Right lobe of liver (tissue), 6 donors: Measurements from ENCODE around the gene FRY. TPM values are rescaled to one million over a fixed set of nuclear protein-coding genes. Genes with fewer than 3 reads are reported as not detected.
"Not testable (repeated sequence)": the region's sequence is repeated elsewhere in the genome, so short reads cannot be mapped to it uniquely, and the experiment has no call there.

Experiments
- ATAC-seq, 4 donors: fragments of 200-7000 bp; cut with Tn5 transposase; one replicate each; pipeline ENCODE4 v1.9.1; 2020; ENCODE audit warnings: mild to moderate bottlenecking in 4 of 4, moderate library complexity in 4 of 4
- DNase-seq, 3 donors: peaks; one replicate each; pipeline ENCODE4 v3.0.0-alpha.2; 2020
- H3K27ac ChIP-seq, 3 donors: fragments of 200-600 bp; one replicate each; pipeline ENCODE4 v1.8.0; 2022
- H3K27me3 ChIP-seq, 2 donors: fragments of 200-600 bp; one replicate each; pipeline ENCODE4 v1.8.0; 2022
- H3K36me3 ChIP-seq, 4 donors: fragments of 200-600 bp; sonication (generic) in 1 of 4; one replicate each; pipeline versions ENCODE4 v1.5.1 to v1.8.0; 2017 to 2022; ENCODE audit warnings: control low read depth in 1 of 4
- H3K4me1 ChIP-seq, 4 donors: fragments of 200-600 bp; sonication (generic) in 1 of 4; one replicate each; pipeline versions ENCODE4 v1.5.1 to v1.8.0; 2017 to 2022; ENCODE audit warnings: control low read depth in 1 of 4
- H3K4me3 ChIP-seq, 3 donors: fragments of 200-600 bp; one replicate each; pipeline ENCODE4 v1.8.0; 2022
- H3K9me3 ChIP-seq, 4 donors: fragments of 200-600 bp; sonication (generic) in 1 of 4; one replicate each; pipeline versions ENCODE4 v1.5.1 to v1.8.0; 2017 to 2022; ENCODE audit warnings: control low read depth in 1 of 4
- POLR2A ChIP-seq: fragments of 450-650 bp; IDR thresholded peaks from one replicate; pipeline ENCODE4 v1.6.1; 2017; ENCODE audit warnings: antibody characterized with exemption, mild to moderate bottlenecking
- WGBS: methylation state at CpG from one replicate; pipeline ENCODE4 v1.1.6; 2018; ENCODE audit warnings: low coverage, low lambda C conversion rate; ENCODE audit not compliant: insufficient coverage; ENCODE audit errors: missing lambda C conversion rate; 5-methylcytosine and 5-hydroxymethylcytosine counted together
- intact Hi-C, 2 donors: fragments of 100-400 bp; cut with DNase I; formaldehyde crosslinking; loops; one replicate each; pipeline versions ENCODE4 v1.11.2 to v1.14.1; 2022
- total RNA-seq, 6 experiments: library from RNA; depleted of rRNA in 2 of 6; stranded (reverse); fragments of >200 nt in 2 of 6; fragmentation: NEBNext Ultra II Directional in 3 of 6; extraction: Animal tissue kit (Norgen Biotek cat#: 25700) in 3 of 6; gene quantifications; one replicate each; pipeline versions ENCODE4 v1.1.0 to v1.2.4, GENCODE V29; 2016 to 2023
- TF ChIP-seq, protein P1 (sequence below), 4 donors: fragments of 200-600 bp in 3 of 4; fragments of 450-650 bp in 1 of 4; IDR thresholded peaks; one replicate each; pipeline versions ENCODE4 v1.5.1 to v1.8.0; 2016 to 2022; ENCODE audit warnings: antibody characterized with exemption in 4 of 4, mild to moderate bottlenecking in 2 of 4
- donor health status: DM: no; HTN: yes; CAD: no.
- donor health status: DM: no; HTN: no; CAD: no.
- donor health status: DM: no; HTN: no; CAD: no.
- donor health status: DM: no; HTN: yes; CAD: no.
- donor health status: DM: no; HTN: yes; CAD: no.

Gene FRY
- total RNA-seq, 6 experiments from 2014 or later: 16.1 to 106 (median 35.7) TPM

GRCh38 chr13:31986676-31987470, 44.7 kb upstream of the FRY start:
- TF ChIP-seq, protein P1, sequence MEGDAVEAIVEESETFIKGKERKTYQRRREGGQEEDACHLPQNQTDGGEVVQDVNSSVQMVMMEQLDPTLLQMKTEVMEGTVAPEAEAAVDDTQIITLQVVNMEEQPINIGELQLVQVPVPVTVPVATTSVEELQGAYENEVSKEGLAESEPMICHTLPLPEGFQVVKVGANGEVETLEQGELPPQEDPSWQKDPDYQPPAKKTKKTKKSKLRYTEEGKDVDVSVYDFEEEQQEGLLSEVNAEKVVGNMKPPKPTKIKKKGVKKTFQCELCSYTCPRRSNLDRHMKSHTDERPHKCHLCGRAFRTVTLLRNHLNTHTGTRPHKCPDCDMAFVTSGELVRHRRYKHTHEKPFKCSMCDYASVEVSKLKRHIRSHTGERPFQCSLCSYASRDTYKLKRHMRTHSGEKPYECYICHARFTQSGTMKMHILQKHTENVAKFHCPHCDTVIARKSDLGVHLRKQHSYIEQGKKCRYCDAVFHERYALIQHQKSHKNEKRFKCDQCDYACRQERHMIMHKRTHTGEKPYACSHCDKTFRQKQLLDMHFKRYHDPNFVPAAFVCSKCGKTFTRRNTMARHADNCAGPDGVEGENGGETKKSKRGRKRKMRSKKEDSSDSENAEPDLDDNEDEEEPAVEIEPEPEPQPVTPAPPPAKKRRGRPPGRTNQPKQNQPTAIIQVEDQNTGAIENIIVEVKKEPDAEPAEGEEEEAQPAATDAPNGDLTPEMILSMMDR (IDR thresholded peaks at IDR 0.05): no peak
- TF ChIP-seq POLR2A: no peak
- H3K4me3 ChIP-seq: no peak overlapping the region
- no peak overlapping the region for H3K27ac ChIP-seq
- no peak for ATAC-seq
- H3K27me3 ChIP-seq: no peaks in the 10 kb centered on the region
- intact Hi-C loops: loop anchor here in 1 of 2 donors (10.0 kb wide), 1 partner anchor 72 kb away; no protein-coding TSS in a partner anchor
- H3K36me3 ChIP-seq: no peaks in the 10 kb centered on the region
- no peaks in the 10 kb centered on the region for H3K9me3 ChIP-seq
- 61% methylated on average over 5 of the region's 5 CpGs for WGBS
- H3K4me1 ChIP-seq: peaks cover 0 to 24% (median 9%) of the 10 kb centered on the region in 4 donors
- DNase-seq: no peak

GRCh38 chr13:31987535-31988170, 43.9 kb upstream of the FRY start:
- Histone ChIP-seq H3K27ac (no peak overlapping the region), H3K4me1 (peaks cover 0 to 24% (median 8%) of the 10 kb centered on the region in 4 donors), H3K36me3 (no peaks in the 10 kb centered on the region), H3K27me3 (no peaks in the 10 kb centered on the region), H3K4me3 (no peak overlapping the region), H3K9me3 (no peaks in the 10 kb centered on the region)
- WGBS: 45% methylated on average over 2 of the region's 2 CpGs
- ATAC-seq (peak in 2 of 4 donors; percentile 30 to 51), DNase-seq (no peak)
- intact Hi-C loops: loop anchor here in 1 of 2 donors (10.0 kb wide), 1 partner anchor 73 kb away; no protein-coding TSS in a partner anchor
- TF ChIP-seq POLR2A: no peak
- TF ChIP-seq, protein P1 (IDR thresholded peaks at IDR 0.05): no peak

DNA sequence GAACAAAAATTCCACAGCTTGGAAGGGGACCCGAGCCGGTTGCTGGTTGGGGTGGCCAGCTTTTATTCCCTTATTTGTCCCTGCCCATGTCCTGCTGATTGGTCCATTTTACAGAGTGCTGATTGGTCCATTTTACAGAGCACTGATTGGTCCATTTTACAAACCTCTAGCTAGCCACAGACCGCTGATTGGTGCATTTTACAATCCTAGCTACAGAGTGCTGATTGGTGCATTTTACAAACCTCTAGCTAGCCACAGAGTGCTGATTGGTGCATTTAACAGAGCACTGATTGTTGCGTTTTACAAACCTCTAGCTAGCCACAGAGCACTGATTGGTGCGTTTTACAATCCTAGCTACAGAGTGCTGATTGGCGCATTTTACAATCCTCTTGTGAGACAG, 37.2 kb upstream of the FRY start:
- H3K27me3 ChIP-seq, ATAC-seq, H3K4me3 ChIP-seq, H3K27ac ChIP-seq, DNase-seq, H3K9me3 ChIP-seq, intact Hi-C loops, H3K4me1 ChIP-seq, H3K36me3 ChIP-seq: not testable (repeated sequence)
- WGBS: 87% methylated on average over 5 of the region's 6 CpGs

- no peak for TF ChIP-seq POLR2A
- TF ChIP-seq, protein P1 (IDR thresholded peaks at IDR 0.05): no peak
- DNase-seq: no peak
Measured at GRCh38 chr13:31996601-31997000, 35.0 kb upstream of the FRY start.

GRCh38 chr13:31997641-31998040, 33.9 kb upstream of the FRY start:
- no peaks in the 10 kb centered on the region for H3K27me3 ChIP-seq
- TF ChIP-seq, protein P1 (IDR thresholded peaks at IDR 0.05): no peak
- TF ChIP-seq POLR2A: no peak
- H3K4me3 ChIP-seq: no peak overlapping the region
- no peaks in the 10 kb centered on the region for H3K36me3 ChIP-seq
- DNase-seq (no peak), ATAC-seq (no peak)
- H3K4me1 ChIP-seq: peaks cover 0 to 3% (median 0%) of the 10 kb centered on the region in 4 donors
- H3K27ac ChIP-seq: no peak overlapping the region
- WGBS: 100% methylated on average over 1 of the region's 1 CpG
- intact Hi-C loops: no loop called here
- H3K9me3 ChIP-seq: no peaks in the 10 kb centered on the region

More at GRCh38 chr13:31996601-31997000, 35.0 kb upstream of the FRY start:
- no peak overlapping the region for H3K27ac ChIP-seq
- peaks cover 0 to 3% (median 0%) of the 10 kb centered on the region in 4 donors for H3K4me1 ChIP-seq
- intact Hi-C loops: no loop called here
- H3K27me3 ChIP-seq: no peaks in the 10 kb centered on the region
- H3K36me3 ChIP-seq: no peaks in the 10 kb centered on the region
- H3K4me3 ChIP-seq: no peak overlapping the region
- no peak for ATAC-seq
- no peaks in the 10 kb centered on the region for H3K9me3 ChIP-seq
- 42% methylated on average over 2 of the region's 2 CpGs for WGBS
